H9 (cell line): Measurements from ENCODE around the gene ARHGEF10L. TPM values are rescaled to one million over a fixed set of nuclear protein-coding genes. Genes with fewer than 3 reads are reported as not detected.

Experiments used
- DNase-seq: peaks from one replicate; pipeline ENCODE4 v3.0.0-alpha.2; 2017
- H2AFZ ChIP-seq: one replicate; pipeline ENCODE4 v1.6.1; 2013; ENCODE audit warnings: mild to moderate bottlenecking, low read length, control low read depth, moderate library complexity
- H2AK5ac ChIP-seq: 2 replicates; pipeline ENCODE4 v1.6.1; 2013; ENCODE audit warnings: low read length, control low read depth, mixed read lengths; ENCODE audit not compliant: insufficient read length
- H2BK120ac ChIP-seq: one replicate; pipeline ENCODE4 v1.6.1; 2013; ENCODE audit warnings: low read depth, mild to moderate bottlenecking, low read length, control low read depth, inconsistent platforms; ENCODE audit not compliant: poor library complexity, severe bottlenecking
- H2BK12ac ChIP-seq: 2 replicates; pipeline ENCODE4 v1.6.1; 2013; ENCODE audit warnings: low read length, control low read depth, mixed read lengths, low read depth; ENCODE audit not compliant: insufficient read length
- H2BK15ac ChIP-seq: 2 replicates; pipeline ENCODE4 v1.6.1; 2013; ENCODE audit warnings: low read depth, low read length, control low read depth
- H2BK20ac ChIP-seq: one replicate; pipeline ENCODE4 v1.6.1; 2013; ENCODE audit warnings: low read depth, mild to moderate bottlenecking, low read length, control low read depth, inconsistent platforms; ENCODE audit not compliant: poor library complexity, severe bottlenecking
- H2BK5ac ChIP-seq: 2 replicates; pipeline ENCODE4 v1.6.1; 2013; ENCODE audit warnings: low read length, control low read depth, mixed read lengths; ENCODE audit not compliant: insufficient read length
- H3K14ac ChIP-seq: 2 replicates; pipeline ENCODE4 v1.6.1; 2013; ENCODE audit warnings: low read length, control low read depth; ENCODE audit not compliant: insufficient read depth
- H3K18ac ChIP-seq: 2 replicates; pipeline ENCODE4 v1.6.1; 2013; ENCODE audit warnings: low read depth, mild to moderate bottlenecking, mixed read lengths, low read length, control low read depth; ENCODE audit not compliant: insufficient read length
- H3K23ac ChIP-seq: 2 replicates; pipeline ENCODE4 v1.6.1; 2013; ENCODE audit warnings: low read length, control low read depth, mixed read lengths, low read depth; ENCODE audit not compliant: insufficient read length
- H3K23me2 ChIP-seq: 2 replicates; pipeline ENCODE4 v1.6.1; 2013; ENCODE audit warnings: low read depth, mild to moderate bottlenecking, mixed read lengths, low read length, control low read depth; ENCODE audit not compliant: insufficient read length, poor library complexity, severe bottlenecking
- H3K27ac ChIP-seq: 2 replicates; pipeline ENCODE4 v1.5.1; 2013; ENCODE audit warnings: low read length, control low read depth, mixed read lengths, low read depth; ENCODE audit not compliant: insufficient read length
- H3K27me3 ChIP-seq: 2 replicates; pipeline ENCODE4 v1.6.1; 2013; ENCODE audit warnings: low read length, control low read depth, inconsistent platforms; ENCODE audit not compliant: insufficient read depth
- H3K4ac ChIP-seq: 2 replicates; pipeline ENCODE4 v1.6.1; 2013; ENCODE audit warnings: low read depth, mild to moderate bottlenecking, control low read depth, inconsistent platforms, low read length, moderate library complexity
- H3K4me1 ChIP-seq: 2 replicates; pipeline ENCODE4 v1.6.1; 2013; ENCODE audit warnings: low read length, control low read depth, inconsistent platforms; ENCODE audit not compliant: insufficient read depth
- H3K4me2 ChIP-seq: 2 replicates; pipeline ENCODE4 v1.6.1; 2013; ENCODE audit warnings: low read length, control low read depth, mixed read lengths; ENCODE audit not compliant: insufficient read length, insufficient read depth
- H3K56ac ChIP-seq: 2 replicates; pipeline ENCODE4 v1.6.1; 2013; ENCODE audit warnings: low read depth, mild to moderate bottlenecking, mixed read lengths, low read length, control low read depth; ENCODE audit not compliant: insufficient read length
- H3K79me1 ChIP-seq: 2 replicates; pipeline ENCODE4 v1.6.1; 2013; ENCODE audit warnings: low read depth, mild to moderate bottlenecking, moderate library complexity, low read length, control low read depth, inconsistent platforms; ENCODE audit not compliant: insufficient read depth, poor library complexity, severe bottlenecking
- H3K79me2 ChIP-seq: 2 replicates; pipeline ENCODE4 v1.6.1; 2013; ENCODE audit warnings: low read length, control low read depth, inconsistent platforms; ENCODE audit not compliant: insufficient read depth
- H3K9ac ChIP-seq: 2 replicates; pipeline ENCODE4 v1.6.1; 2013; ENCODE audit warnings: low read length, control low read depth, mixed read lengths; ENCODE audit not compliant: insufficient read length; ENCODE audit errors: extremely low read depth
- H3K9me3 ChIP-seq: one replicate; pipeline ENCODE4 v1.6.1; 2013; ENCODE audit warnings: low read depth, low read length, inconsistent platforms; ENCODE audit not compliant: control insufficient read depth
- H3T11ph ChIP-seq: one replicate; pipeline ENCODE4 v1.6.1; 2013; ENCODE audit warnings: mild to moderate bottlenecking, low read length, control low read depth, inconsistent platforms
- H4K20me1 ChIP-seq: one replicate; pipeline ENCODE4 v1.6.1; 2013; ENCODE audit not compliant: control insufficient read depth, insufficient read length, insufficient read depth
- H4K5ac ChIP-seq: 2 replicates; pipeline ENCODE4 v1.6.1; 2013; ENCODE audit warnings: low read depth, mild to moderate bottlenecking, mixed read lengths, low read length, control low read depth; ENCODE audit not compliant: insufficient read length
- H4K8ac ChIP-seq: replicated peaks from 2 replicates; pipeline ENCODE4 v1.6.1; 2013; ENCODE audit warnings: low read length, control low read depth, mixed read lengths, low read depth; ENCODE audit not compliant: insufficient read length
- H4K91ac ChIP-seq: 2 replicates; pipeline ENCODE4 v1.6.1; 2013; ENCODE audit warnings: low read depth, mild to moderate bottlenecking, moderate library complexity, mixed read lengths, low read length, control low read depth; ENCODE audit not compliant: insufficient read length
- H3K27ac Mint-ChIP-seq, 3 experiments: 2 replicates in 2 of 3; 3 replicates in 1 of 3; pipeline ENCODE4 v1.8.0; 2020 to 2021; ENCODE audit warnings: mixed read lengths in 3 of 3, mild to moderate bottlenecking in 1 of 3, moderate library complexity in 1 of 3
- H3K27me3 Mint-ChIP-seq: 2 replicates; pipeline ENCODE4 v1.8.0; 2021; ENCODE audit warnings: low read depth, mild to moderate bottlenecking, moderate library complexity, mixed read lengths
- H3K36me3 Mint-ChIP-seq, 3 experiments: 2 replicates in 2 of 3; 3 replicates in 1 of 3; pipeline ENCODE4 v1.8.0; 2020 to 2021; ENCODE audit warnings: low read depth in 3 of 3, mixed read lengths in 3 of 3; ENCODE audit not compliant: insufficient read depth in 1 of 3
- H3K4me1 Mint-ChIP-seq, 2 experiments: 2 replicates each; pipeline ENCODE4 v1.8.0; 2020; ENCODE audit warnings: mixed read lengths in 2 of 2
- H3K4me3 Mint-ChIP-seq, 2 experiments: 2 replicates in 1 of 2; 3 replicates in 1 of 2; pipeline ENCODE4 v1.8.0; 2020 to 2021; ENCODE audit warnings: mild to moderate bottlenecking in 2 of 2, mixed read lengths in 2 of 2, moderate library complexity in 1 of 2
- H3K9me3 Mint-ChIP-seq, 2 experiments: 2 replicates in 1 of 2; 3 replicates in 1 of 2; pipeline ENCODE4 v1.8.0; 2020; ENCODE audit warnings: mild to moderate bottlenecking in 2 of 2, mixed read lengths in 2 of 2, moderate library complexity in 1 of 2
- CTCF ChIP-seq: fragments of 200-600 bp; sonication (generic); conservative IDR thresholded peaks from 3 replicates; pipeline ENCODE4 v1.8.0; 2021; ENCODE audit warnings: antibody characterized with exemption, mild to moderate bottlenecking
- WGBS: extraction: QIAGEN DNeasy Blood & Tissue Kit; methylation state at CpG from one replicate; pipeline ENCODE4 v1.1.7; 2013; ENCODE audit warnings: missing lambda C conversion rate, low lambda C conversion rate, mixed read lengths; ENCODE audit not compliant: insufficient read length; ENCODE audit errors: extremely low coverage; 5-methylcytosine and 5-hydroxymethylcytosine counted together
- total RNA-seq: library from RNA; stranded (reverse); gene quantifications from 2 replicates; pipeline ENCODE4 v1.2.1, GENCODE V29; 2021

Gene ARHGEF10L
- total RNA-seq, 1 experiment from 2014 or later = 20.2 TPM

- H4K5ac ChIP-seq = no peak overlapping the region
- no peak overlapping the region for H3K4me3 Mint-ChIP-seq
- no peaks in the 10 kb centered on the region for H3K9me3 Mint-ChIP-seq
- no peak overlapping the region for H3K18ac ChIP-seq
- no peak overlapping the region for H3K23ac ChIP-seq
- no peak for DNase-seq
- no peak overlapping the region for H3K4me2 ChIP-seq
- no peak overlapping the region for H3K4ac ChIP-seq
- no peak for TF ChIP-seq CTCF
- H3K27me3 Mint-ChIP-seq = no peaks in the 10 kb centered on the region
- H2BK20ac ChIP-seq = no peak overlapping the region
- H3K27me3 ChIP-seq = no peaks in the 10 kb centered on the region
- no peak overlapping the region for H4K91ac ChIP-seq
- no peak overlapping the region for H4K8ac ChIP-seq
- H3K79me1 ChIP-seq = no peaks in the 10 kb centered on the region
- no peak overlapping the region for H2AFZ ChIP-seq
- no peaks in the 10 kb centered on the region for H3K23me2 ChIP-seq
- H3K4me1 ChIP-seq = no peaks in the 10 kb centered on the region
- no CpG with 5 or more reads among the region's 34 CpGs for WGBS
- H3T11ph ChIP-seq = no peak overlapping the region
- H3K27ac Mint-ChIP-seq = no peak overlapping the region; a peak in 1 of 7 replicates
- no peaks in the 10 kb centered on the region for H4K20me1 ChIP-seq
- H3K79me2 ChIP-seq = no peaks in the 10 kb centered on the region
- no peak overlapping the region for H2BK15ac ChIP-seq
- no peak overlapping the region for H2BK120ac ChIP-seq
- H3K4me1 Mint-ChIP-seq = peaks cover 6 to 13% of the 10 kb centered on the region in 2 experiments
- no peaks in the 10 kb centered on the region for H3K9me3 ChIP-seq
- H2AK5ac ChIP-seq = no peak overlapping the region
- no peak overlapping the region for H3K27ac ChIP-seq
- H3K14ac ChIP-seq = no peak overlapping the region; the same call in 1 of the 2 replicates
- H3K56ac ChIP-seq = no peak overlapping the region
- H3K9ac ChIP-seq = no peak overlapping the region
- peaks cover 11 to 30% (median 30%) of the 10 kb centered on the region in 3 experiments; a peak in 6 of 7 replicates for H3K36me3 Mint-ChIP-seq
- no peak overlapping the region for H2BK5ac ChIP-seq
- H2BK12ac ChIP-seq = no peak overlapping the region
Measured at GRCh38 chr1:17607644-17608581, 68.4 kb downstream of the ARHGEF10L start.
